ENCODE data around the gene SLC15A4.
"Not testable (repeated sequence)": the region's sequence is repeated elsewhere in the genome, so short reads cannot be mapped to it uniquely, and the experiment has no call there.

SLC15A4 gene

GRCh38 chr12:128852885-128853599 lies 29.3 kb upstream of the SLC15A4 start, which contains the start of gene GLT1D1:
TSS of gene GLT1D1 (plus strand) at chr12:128853478. CDS start at chr12:128853582, 104 bp downstream.
- TF ChIP-seq CTCF (IDR thresholded peaks at IDR 0.05; ENCODE audit: low read depth, low read length): no peak
- no peak within 1 kb of the TSS for H3K4me3 ChIP-seq (ENCODE audit: low read depth, low read length)

DNA sequence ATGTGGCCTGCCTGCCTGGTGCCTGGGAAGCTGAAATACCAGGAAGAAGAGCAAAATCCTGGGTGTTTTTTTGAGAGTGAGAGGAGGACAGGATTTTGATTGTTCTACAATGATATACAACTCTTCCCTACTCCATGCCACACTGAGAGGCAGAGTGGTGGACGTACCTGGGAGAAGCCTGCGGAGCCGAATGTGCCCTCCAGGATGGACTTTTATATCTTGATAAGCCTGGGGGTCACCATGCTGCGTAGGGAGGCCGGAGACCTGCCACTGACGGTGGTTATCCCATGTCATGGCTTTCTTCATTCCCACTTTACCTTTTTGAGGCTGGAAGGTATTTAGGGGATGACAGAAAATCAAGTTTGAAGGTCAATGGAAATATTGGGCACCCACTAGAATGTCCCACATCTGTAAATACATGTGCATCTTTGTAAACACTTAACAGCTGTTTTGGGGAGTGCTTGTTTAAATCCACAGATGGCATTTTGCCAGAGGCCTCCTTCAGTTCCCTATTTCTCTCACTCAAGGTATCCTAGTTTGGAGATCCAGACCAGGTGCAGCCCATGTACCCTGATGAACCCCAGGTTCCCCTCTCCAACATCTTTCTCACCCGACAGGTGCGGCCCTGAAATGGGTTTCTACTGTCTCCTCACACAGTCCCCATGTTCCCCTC lies 28.4 kb upstream of the SLC15A4 start:
- H3K4me3 ChIP-seq (ENCODE audit: low read depth, low read length): no peak overlapping the region
- TF ChIP-seq CTCF (IDR thresholded peaks at IDR 0.05; ENCODE audit: low read depth, low read length): no peak

DNA sequence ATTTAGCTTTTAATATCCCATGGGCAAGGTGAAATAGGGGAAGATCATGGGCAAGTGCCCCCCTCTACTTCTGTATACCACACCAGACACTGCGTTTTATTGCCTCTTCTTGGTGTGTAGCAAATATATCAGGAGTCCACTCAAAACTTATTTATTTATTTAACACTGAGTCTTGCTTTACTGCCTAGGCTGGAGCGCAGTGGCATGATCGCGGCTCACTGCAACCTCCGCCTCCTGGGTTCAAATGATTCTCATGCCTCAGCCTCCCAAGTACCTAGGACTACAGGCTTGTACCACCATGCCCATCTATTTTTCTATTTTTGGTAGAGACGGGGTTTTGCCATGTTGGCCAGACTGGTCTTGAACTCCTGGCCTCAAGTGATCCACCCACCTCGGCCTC lies 27.7 kb upstream of the SLC15A4 start:
- not testable (repeated sequence) for H3K4me3 ChIP-seq (ENCODE audit: low read depth, low read length)

- TF ChIP-seq CTCF (IDR thresholded peaks at IDR 0.05; ENCODE audit: low read depth, low read length): no peak
- no peak overlapping the region for H3K4me3 ChIP-seq (ENCODE audit: low read depth, low read length)
Measured at GRCh38 chr12:128850400-128850799, 26.6 kb upstream of the SLC15A4 start.

GRCh38 chr12:128849806-128850205 lies 26.0 kb upstream of the SLC15A4 start:
- not testable (repeated sequence) for H3K4me3 ChIP-seq (ENCODE audit: low read depth, low read length)

DNA sequence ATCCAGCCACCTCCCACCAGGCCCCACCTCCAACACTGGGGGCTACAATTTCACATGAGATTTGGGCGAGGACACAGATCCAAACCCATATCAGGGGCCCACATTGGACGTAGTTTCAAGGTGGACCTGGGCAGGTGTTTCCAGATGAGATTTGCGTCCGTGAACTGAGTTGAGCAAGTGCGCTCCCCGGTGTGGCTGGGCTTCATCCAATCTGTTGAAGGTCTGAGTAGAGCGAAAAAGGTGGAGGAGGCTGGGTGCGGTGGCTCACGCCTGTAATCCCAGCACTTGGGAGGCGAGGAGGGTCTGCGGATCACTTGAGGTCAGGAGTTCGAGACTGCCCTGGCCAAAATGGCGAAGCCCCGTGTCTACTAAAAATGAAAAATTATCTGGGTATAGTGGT lies 24.6 kb upstream of the SLC15A4 start:
- TF ChIP-seq CTCF (IDR thresholded peaks at IDR 0.05; ENCODE audit: low read depth, low read length): no peak
- no peak overlapping the region for H3K4me3 ChIP-seq (ENCODE audit: low read depth, low read length)

- not testable (repeated sequence) for H3K4me3 ChIP-seq (ENCODE audit: low read depth, low read length)
Measured at GRCh38 chr12:128846671-128847070, 22.9 kb upstream of the SLC15A4 start.

GRCh38 chr12:128844031-128844635 lies 20.4 kb upstream of the SLC15A4 start:
- H3K4me3 ChIP-seq (ENCODE audit: low read depth, low read length): no peak overlapping the region
- no peak for TF ChIP-seq CTCF (IDR thresholded peaks at IDR 0.05; ENCODE audit: low read depth, low read length)

Data from WI38 (cell line).